H1 (cell line): ENCODE results near the gene VWA2. TPM values are rescaled to one million over a fixed set of nuclear protein-coding genes. Genes with fewer than 3 reads are reported as not detected.

Source experiments
- CTCF ChIA-PET: fragments of 300-600 bp; sonication (Branson Sonifier 250); formaldehyde crosslinking; loops from one replicate; lab custom pipeline; 2021; ENCODE audit not compliant: partially characterized antibody; lab: Charles Lee
- POLR2A ChIA-PET: fragments of 300-600 bp; sonication (Branson Sonifier 250); formaldehyde crosslinking; loops from one replicate; lab custom pipeline; 2021; ENCODE audit warnings: inconsistent platforms; ENCODE audit not compliant: partially characterized antibody; lab: Charles Lee
- DNase-seq, 2 experiments: peaks; one replicate each; pipeline versions ENCODE4 v3.0.0 to v3.0.0-alpha.2; 2010 to 2022; ENCODE audit warnings: low spot score in 2 of 2, low read depth in 1 of 2, mixed read lengths in 1 of 2
- FAIRE-seq: peaks from 2 replicates; lab custom pipeline; 2011; peaks lifted over from hg19 to GRCh38; lab: Jason Lieb, UNC
- H2AFZ ChIP-seq: 2 replicates; pipeline ENCODE4 v1.8.1; 2012; ENCODE audit warnings: low read length, inconsistent platforms
- H2AK5ac ChIP-seq: 2 replicates; pipeline ENCODE4 v1.6.1; 2013; ENCODE audit warnings: low read depth, low read length
- H2BK120ac ChIP-seq: replicated peaks from 2 replicates; pipeline ENCODE3; 2013; ENCODE audit warnings: low read depth, low read length, inconsistent platforms
- H2BK12ac ChIP-seq: 2 replicates; pipeline ENCODE4 v1.6.1; 2013; ENCODE audit warnings: low read depth, low read length
- H2BK15ac ChIP-seq: 2 replicates; pipeline ENCODE4 v1.6.1; 2013; ENCODE audit warnings: low read length
- H2BK20ac ChIP-seq: 2 replicates; pipeline ENCODE4 v1.6.1; 2013; ENCODE audit warnings: low read length
- H2BK5ac ChIP-seq: 2 replicates; pipeline ENCODE4 v1.6.1; 2013; ENCODE audit warnings: low read depth, low read length
- H3K14ac ChIP-seq: 2 replicates; pipeline ENCODE4 v1.6.1; 2013; ENCODE audit warnings: inconsistent platforms; ENCODE audit not compliant: insufficient read length
- H3K18ac ChIP-seq: 2 replicates; pipeline ENCODE4 v1.6.1; 2013; ENCODE audit warnings: low read length; ENCODE audit errors: extremely low read depth
- H3K23ac ChIP-seq: 2 replicates; pipeline ENCODE4 v1.6.1; 2013; ENCODE audit warnings: inconsistent platforms; ENCODE audit not compliant: insufficient read length
- H3K23me2 ChIP-seq: 2 replicates; pipeline ENCODE4 v1.6.1; 2013; ENCODE audit warnings: low read depth, low read length
- H3K27ac ChIP-seq: 2 replicates; pipeline ENCODE4 v1.6.1; 2011; ENCODE audit warnings: low read depth, low read length, inconsistent platforms
- H3K27me3 ChIP-seq, 4 experiments: replicated peaks in 1 of 4; 1 replicate in 1 of 4; 2 replicates in 3 of 4; pipeline versions ENCODE4 v1.6.1 to v1.8.1; 2011 to 2013; ENCODE audit warnings: low read length in 3 of 4, mild to moderate bottlenecking in 3 of 4, inconsistent platforms in 2 of 4, mixed read lengths in 2 of 4, moderate library complexity in 1 of 4; ENCODE audit not compliant: control insufficient read depth in 3 of 4, insufficient read depth in 3 of 4; ENCODE audit errors: extremely low read depth in 1 of 4
- H3K36me3 ChIP-seq, 4 experiments: 2 replicates each; pipeline versions ENCODE4 v1.6.1 to v1.8.1; 2011 to 2013; ENCODE audit warnings: mild to moderate bottlenecking in 4 of 4, low read length in 3 of 4, moderate library complexity in 2 of 4, control low read depth in 1 of 4, inconsistent platforms in 1 of 4; ENCODE audit not compliant: insufficient read depth in 4 of 4, control insufficient read depth in 2 of 4
- H3K4ac ChIP-seq: replicated peaks from 2 replicates; pipeline ENCODE3; 2013; ENCODE audit warnings: low read length, low read depth, mixed read lengths, inconsistent platforms; ENCODE audit not compliant: insufficient read length
- H3K4me1 ChIP-seq, 4 experiments: replicated peaks in 1 of 4; 1 replicate in 1 of 4; 2 replicates in 3 of 4; pipeline versions ENCODE4 v1.6.1 to v1.8.1; 2011 to 2013; ENCODE audit warnings: low read length in 3 of 4, inconsistent platforms in 2 of 4, mixed read lengths in 1 of 4; ENCODE audit not compliant: insufficient read depth in 4 of 4, control insufficient read depth in 3 of 4
- H3K4me2 ChIP-seq, 2 experiments: 2 replicates each; pipeline versions ENCODE4 v1.6.1 to v1.8.1; 2011 to 2013; ENCODE audit warnings: low read depth in 2 of 2, low read length in 2 of 2, control low read depth in 1 of 2, inconsistent platforms in 1 of 2, mild to moderate bottlenecking in 1 of 2; ENCODE audit not compliant: insufficient read depth in 1 of 2
- H3K4me3 ChIP-seq, 4 experiments: fragments of 200-600, 300-600 bp in 1 of 4; sonication (generic), shearing (Covaris generic), sonication (Bioruptor Twin) in 1 of 4; 2 replicates each; pipeline versions ENCODE4 v1.5.1 to v1.8.1; 2011 to 2016; ENCODE audit warnings: low read length in 4 of 4, low read depth in 3 of 4, control low read depth in 2 of 4, inconsistent platforms in 2 of 4, mild to moderate bottlenecking in 2 of 4, mixed read lengths in 1 of 4, moderate library complexity in 1 of 4; ENCODE audit not compliant: insufficient read depth in 2 of 4; ENCODE audit errors: extremely low read depth in 1 of 4
- H3K56ac ChIP-seq: replicated peaks from 2 replicates; pipeline ENCODE3; 2013; ENCODE audit warnings: low read depth, mild to moderate bottlenecking, mixed read lengths, low read length, inconsistent platforms; ENCODE audit not compliant: insufficient read length
- H3K79me1 ChIP-seq: 2 replicates; pipeline ENCODE4 v1.6.1; 2013; ENCODE audit warnings: low read depth, low read length, control low read depth
- H3K79me2 ChIP-seq, 2 experiments: 2 replicates each; pipeline versions ENCODE4 v1.6.1 to v1.8.1; 2012 to 2013; ENCODE audit warnings: low read length in 2 of 2, mild to moderate bottlenecking in 2 of 2, inconsistent platforms in 1 of 2; ENCODE audit not compliant: insufficient read depth in 2 of 2, control insufficient read depth in 1 of 2
- H3K9ac ChIP-seq, 4 experiments: replicated peaks in 1 of 4; 1 replicate in 1 of 4; 2 replicates in 3 of 4; pipeline versions ENCODE4 v1.6.1 to v1.8.1; 2011 to 2013; ENCODE audit warnings: low read depth in 3 of 4, low read length in 3 of 4, control low read depth in 2 of 4, mild to moderate bottlenecking in 2 of 4, moderate library complexity in 2 of 4, inconsistent platforms in 1 of 4; ENCODE audit errors: extremely low read depth in 1 of 4
- H3K9me3 ChIP-seq, 2 experiments: 2 replicates each; pipeline versions ENCODE4 v1.6.1 to v1.8.1; 2012 to 2013; ENCODE audit warnings: mild to moderate bottlenecking in 2 of 2, moderate library complexity in 2 of 2, control low read depth in 1 of 2, inconsistent platforms in 1 of 2, low read depth in 1 of 2, low read length in 1 of 2, mixed read lengths in 1 of 2; ENCODE audit not compliant: insufficient read depth in 2 of 2
- H4K20me1 ChIP-seq, 2 experiments: replicated peaks in 1 of 2; 2 replicates each; pipeline versions ENCODE3 to v1.8.1; 2011 to 2013; ENCODE audit warnings: inconsistent platforms in 2 of 2, low read length in 2 of 2, mild to moderate bottlenecking in 1 of 2; ENCODE audit not compliant: insufficient read depth in 2 of 2, control insufficient read depth in 1 of 2
- H4K5ac ChIP-seq: 2 replicates; pipeline ENCODE4 v1.6.1; 2013; ENCODE audit warnings: low read length, low read depth, mixed read lengths, inconsistent platforms; ENCODE audit not compliant: insufficient read length
- H4K8ac ChIP-seq: 2 replicates; pipeline ENCODE4 v1.8.0; 2013; ENCODE audit warnings: mild to moderate bottlenecking, moderate library complexity, low read length, inconsistent platforms; ENCODE audit not compliant: insufficient read depth; ENCODE audit errors: extremely low read depth
- H4K91ac ChIP-seq: replicated peaks from 2 replicates; pipeline ENCODE3; 2013; ENCODE audit warnings: low read length, mixed read lengths, inconsistent platforms; ENCODE audit not compliant: insufficient read length
- BRCA1 ChIP-seq: IDR thresholded peaks from 2 replicates; pipeline ENCODE4 v1.6.1; 2012; ENCODE audit warnings: low read depth, low read length, improper control_type of control experiment
- EGR1 ChIP-seq: IDR thresholded peaks from 2 replicates; pipeline ENCODE4 v1.6.1; 2011; ENCODE audit warnings: low read depth, low read length, borderline replicate concordance
- HDAC2 ChIP-seq, 2 experiments: fragments of 300-600 bp in 1 of 2; sonication (generic) in 1 of 2; IDR thresholded peaks; 2 replicates each; pipeline ENCODE4 v1.6.1; 2011 to 2012; ENCODE audit warnings: low read depth in 2 of 2, low read length in 2 of 2, mild to moderate bottlenecking in 2 of 2, moderate library complexity in 2 of 2, borderline replicate concordance in 1 of 2, inconsistent platforms in 1 of 2
- JUN ChIP-seq: IDR thresholded peaks from 2 replicates; pipeline ENCODE4 v1.6.1; 2011; ENCODE audit warnings: low read depth, mild to moderate bottlenecking, improper control_type of control experiment, low read length
- MAX ChIP-seq: IDR thresholded peaks from 2 replicates; pipeline ENCODE4 v1.6.1; 2012; ENCODE audit warnings: inconsistent platforms
- POLR2A ChIP-seq, 2 experiments: IDR thresholded peaks; 1 replicate in 1 of 2; 2 replicates in 1 of 2; pipeline ENCODE4 v1.6.1; 2011; ENCODE audit warnings: low read depth in 2 of 2, low read length in 2 of 2, mild to moderate bottlenecking in 2 of 2; ENCODE audit errors: control extremely low read depth in 1 of 2
- SP2 ChIP-seq: IDR thresholded peaks from 2 replicates; pipeline ENCODE4 v1.6.1; 2012; ENCODE audit warnings: mild to moderate bottlenecking, low read length, inconsistent platforms
- SUZ12 ChIP-seq: fragments of 200-600 bp; sonication (generic); IDR thresholded peaks from 2 replicates; pipeline ENCODE4 v1.6.1; 2012; ENCODE audit warnings: mild to moderate bottlenecking, inconsistent platforms, low read length, moderate library complexity, mixed read lengths
- TAF1 ChIP-seq: IDR thresholded peaks from 2 replicates; pipeline ENCODE4 v1.6.1; 2011; ENCODE audit warnings: mild to moderate bottlenecking, low read depth, low read length
- TAF7 ChIP-seq: optimal IDR thresholded peaks from 2 replicates; pipeline ENCODE3; 2011; ENCODE audit warnings: low read depth, mild to moderate bottlenecking, inconsistent platforms, low read length, moderate library complexity, borderline replicate concordance
- ZNF274 ChIP-seq: IDR thresholded peaks from 2 replicates; pipeline ENCODE4 v1.7.0; 2012; ENCODE audit warnings: low read length, borderline replicate concordance; ENCODE audit errors: extremely low read depth
- WGBS, 2 experiments: shearing (Covaris generic) in 1 of 2; methylation state at CpG; one replicate each; pipeline versions ENCODE4 v1.1.6 to v1.1.7; 2013 to 2015; ENCODE audit warnings: low lambda C conversion rate in 2 of 2, mixed read lengths in 2 of 2, inconsistent platforms in 1 of 2, low coverage in 1 of 2, missing lambda C conversion rate in 1 of 2; ENCODE audit not compliant: insufficient replicate concordance in 2 of 2, insufficient coverage in 1 of 2, insufficient read length in 1 of 2; ENCODE audit errors: extremely low coverage in 1 of 2, missing lambda C conversion rate in 1 of 2; 5-methylcytosine and 5-hydroxymethylcytosine counted together
- polyA plus RNA-seq, 7 experiments: library from polyadenylated mRNA; depleted of rRNA in 3 of 7; stranded (reverse) in 5 of 7; unstranded in 2 of 7; fragments of >200 nt in 5 of 7; fragments of 200-250 nt in 2 of 7; gene quantifications; 1 replicate in 5 of 7; 2 replicates in 1 of 7; 4 replicates in 1 of 7; pipeline versions ENCODE4 v1.2.1 to v1.2.3, GENCODE V29; 2011 to 2013; ENCODE audit warnings: missing spikeins in 2 of 7, mixed read lengths in 2 of 7
- total RNA-seq: library from RNA; stranded (reverse); fragmentation: NEBNext Ultra II Directional; extraction: Animal tissue kit (Norgen Biotek cat#: 25700); gene quantifications from 2 replicates; pipeline ENCODE4 v1.2.1, GENCODE V29; 2021

Gene VWA2
- total and polyA plus RNA-seq, 2 of the 8 experiments (the other 6 are each of a cell fraction or from before 2014, with no cell fraction given) = 2.8 to 2.9 TPM

- Histone ChIP-seq H3K4me1 (no peaks in the 10 kb centered on the region; a peak in 2 of 7 replicates), H3K4ac (no peak overlapping the region), H3K18ac (no peak overlapping the region), H3K9me3 (no peaks in the 10 kb centered on the region), H3K4me2 (no peak overlapping the region), H3K23me2 (no peaks in the 10 kb centered on the region; the same call in 1 of the 2 replicates), H2BK15ac (no peak overlapping the region), H4K91ac (no peak overlapping the region), H2BK20ac (no peak overlapping the region), H2AFZ (no peak overlapping the region), H4K5ac (no peak overlapping the region), H3K79me2 (no peaks in the 10 kb centered on the region), H3K9ac (no peak overlapping the region), H3K36me3 (no peaks in the 10 kb centered on the region), H2BK12ac (no peak overlapping the region), H3K27me3 (no peaks in the 10 kb centered on the region), H2BK120ac (no peak overlapping the region), H3K79me1 (no peaks in the 10 kb centered on the region), H3K14ac (no peak overlapping the region), H3K56ac (no peak overlapping the region), H2BK5ac (no peak overlapping the region), H3K23ac (no peak overlapping the region), H4K8ac (no peak overlapping the region), H3K27ac (no peak overlapping the region), H2AK5ac (no peak overlapping the region), H4K20me1 (no peaks in the 10 kb centered on the region), H3K4me3 (no peak overlapping the region)
- DNase-seq = no peak
- CTCF ChIA-PET = interaction anchor here (1.0 to 2.5 kb wide), 4 partner anchors 8 to 160 kb away, joined by 4 to 14 read pairs (median 4); no protein-coding TSS in a partner anchor
- 84% methylated on average over 13 of the region's 13 CpGs; no CpG with 5 or more reads in 1 of the 2 experiments for WGBS, 2 experiments
- POLR2A ChIA-PET = no interaction called here
- FAIRE-seq = no peak
- TF ChIP-seq TAF7 = no peak
- TF ChIP-seq SP2 = no peak
- TF ChIP-seq HDAC2 (IDR thresholded peaks at IDR 0.05; ENCODE audit: borderline replicate concordance in 1 of 2, low read depth in 2 of 2, low read length in 2 of 2) = no peak
- TF ChIP-seq JUN = no peak
- TF ChIP-seq TAF1 = no peak
- TF ChIP-seq MAX = no peak
- TF ChIP-seq BRCA1 = no peak
- TF ChIP-seq SUZ12 = no peak
- TF ChIP-seq EGR1 = no peak
- no peak for TF ChIP-seq POLR2A (IDR thresholded peaks at IDR 0.05; ENCODE audit: control extremely low read depth in 1 of 2, low read depth in 2 of 2, low read length in 2 of 2)
- no peak for TF ChIP-seq ZNF274
These were observed 72.6 kb downstream of the VWA2 start for GRCh38 chr10:114311496-114312209.
